Lower leg skin (tissue), 3 donors: ENCODE measurements around the gene ZEB2.

Experiments used
- CTCF ChIP-seq, 3 donors: fragments of 450-650 bp; IDR thresholded peaks; one replicate each; pipeline ENCODE4 v1.5.1; 2016; ENCODE audit warnings: antibody characterized with exemption in 3 of 3, mild to moderate bottlenecking in 3 of 3, moderate library complexity in 2 of 3
- POLR2A ChIP-seq, 2 donors: fragments of 450-650 bp; IDR thresholded peaks; one replicate each; pipeline ENCODE4 v1.6.1; 2016 to 2017; ENCODE audit warnings: antibody characterized with exemption in 2 of 2, mild to moderate bottlenecking in 1 of 2, moderate library complexity in 1 of 2

DNA sequence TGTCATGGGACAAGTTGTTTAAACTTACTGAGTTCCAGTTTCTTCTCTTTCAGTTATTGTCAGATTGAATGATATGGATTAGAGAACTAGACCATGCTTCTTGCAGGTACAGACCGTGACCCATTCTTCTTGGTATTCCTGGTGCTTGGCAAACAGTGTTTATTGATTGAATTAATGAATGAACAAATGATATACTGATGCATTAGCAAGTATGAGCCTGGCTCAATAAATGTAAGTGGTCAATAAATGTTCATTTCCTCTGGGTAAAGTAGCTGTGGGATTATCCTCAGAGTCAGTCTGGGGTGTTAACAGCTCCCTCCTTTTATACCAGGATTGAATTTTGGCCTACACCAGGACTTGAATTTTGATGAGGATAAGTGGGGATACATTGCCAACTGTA, 160.2 kb downstream of the ZEB2 start:
- TF ChIP-seq CTCF (IDR thresholded peaks at IDR 0.05) = no peak
- TF ChIP-seq POLR2A (IDR thresholded peaks at IDR 0.05) = no peak
